Measurements from ENCODE around the gene NFATC3.

The NFATC3 gene

DNA sequence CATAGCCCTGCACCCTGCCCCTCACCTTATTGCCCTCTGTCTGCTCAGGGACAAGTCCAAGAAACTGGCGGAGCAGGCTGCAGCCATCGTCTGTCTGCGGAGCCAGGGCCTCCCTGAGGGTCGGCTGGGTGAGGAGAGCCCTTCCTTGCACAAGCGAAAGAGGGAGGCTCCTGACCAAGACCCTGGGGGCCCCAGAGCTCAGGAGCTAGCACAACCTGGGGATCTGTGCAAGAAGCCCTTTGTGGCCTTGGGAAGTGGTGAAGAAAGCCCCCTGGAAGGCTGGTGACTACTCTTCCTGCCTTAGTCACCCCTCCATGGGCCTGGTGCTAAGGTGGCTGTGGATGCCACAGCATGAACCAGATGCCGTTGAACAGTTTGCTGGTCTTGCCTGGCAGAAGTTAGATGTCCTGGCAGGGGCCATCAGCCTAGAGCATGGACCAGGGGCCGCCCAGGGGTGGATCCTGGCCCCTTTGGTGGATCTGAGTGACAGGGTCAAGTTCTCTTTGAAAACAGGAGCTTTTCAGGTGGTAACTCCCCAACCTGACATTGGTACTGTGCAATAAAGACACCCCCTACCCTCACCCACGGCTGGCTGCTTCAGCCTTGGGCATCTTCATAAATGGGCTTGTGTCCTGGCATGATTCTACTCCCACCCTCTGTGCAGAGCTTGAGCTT, 6.3 kb upstream of the NFATC3 start:
- no peak overlapping the region for H3K4me3 ChIP-seq (ENCODE audit: low read depth, low read length)
- TF ChIP-seq, protein P1, sequence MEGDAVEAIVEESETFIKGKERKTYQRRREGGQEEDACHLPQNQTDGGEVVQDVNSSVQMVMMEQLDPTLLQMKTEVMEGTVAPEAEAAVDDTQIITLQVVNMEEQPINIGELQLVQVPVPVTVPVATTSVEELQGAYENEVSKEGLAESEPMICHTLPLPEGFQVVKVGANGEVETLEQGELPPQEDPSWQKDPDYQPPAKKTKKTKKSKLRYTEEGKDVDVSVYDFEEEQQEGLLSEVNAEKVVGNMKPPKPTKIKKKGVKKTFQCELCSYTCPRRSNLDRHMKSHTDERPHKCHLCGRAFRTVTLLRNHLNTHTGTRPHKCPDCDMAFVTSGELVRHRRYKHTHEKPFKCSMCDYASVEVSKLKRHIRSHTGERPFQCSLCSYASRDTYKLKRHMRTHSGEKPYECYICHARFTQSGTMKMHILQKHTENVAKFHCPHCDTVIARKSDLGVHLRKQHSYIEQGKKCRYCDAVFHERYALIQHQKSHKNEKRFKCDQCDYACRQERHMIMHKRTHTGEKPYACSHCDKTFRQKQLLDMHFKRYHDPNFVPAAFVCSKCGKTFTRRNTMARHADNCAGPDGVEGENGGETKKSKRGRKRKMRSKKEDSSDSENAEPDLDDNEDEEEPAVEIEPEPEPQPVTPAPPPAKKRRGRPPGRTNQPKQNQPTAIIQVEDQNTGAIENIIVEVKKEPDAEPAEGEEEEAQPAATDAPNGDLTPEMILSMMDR (IDR thresholded peaks at IDR 0.05; ENCODE audit: low read depth, low read length) = no peak

DNA sequence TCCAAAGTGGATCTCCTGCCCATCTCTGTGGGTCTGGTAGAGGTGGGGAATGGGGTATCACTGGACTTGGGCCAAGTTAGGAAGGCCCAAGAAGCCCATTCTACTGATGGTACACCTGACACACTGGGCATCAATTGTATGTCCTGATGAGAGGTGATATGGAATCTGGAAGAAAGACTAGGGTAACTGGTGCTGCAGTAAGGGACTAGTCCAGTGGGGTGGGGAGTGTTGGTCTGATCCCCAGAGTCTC, 5.9 kb upstream of the NFATC3 start:
- TF ChIP-seq, protein P1 (IDR thresholded peaks at IDR 0.05; ENCODE audit: low read depth, low read length) = no peak
- H3K4me3 ChIP-seq (ENCODE audit: low read depth, low read length) = no peak overlapping the region

DNA sequence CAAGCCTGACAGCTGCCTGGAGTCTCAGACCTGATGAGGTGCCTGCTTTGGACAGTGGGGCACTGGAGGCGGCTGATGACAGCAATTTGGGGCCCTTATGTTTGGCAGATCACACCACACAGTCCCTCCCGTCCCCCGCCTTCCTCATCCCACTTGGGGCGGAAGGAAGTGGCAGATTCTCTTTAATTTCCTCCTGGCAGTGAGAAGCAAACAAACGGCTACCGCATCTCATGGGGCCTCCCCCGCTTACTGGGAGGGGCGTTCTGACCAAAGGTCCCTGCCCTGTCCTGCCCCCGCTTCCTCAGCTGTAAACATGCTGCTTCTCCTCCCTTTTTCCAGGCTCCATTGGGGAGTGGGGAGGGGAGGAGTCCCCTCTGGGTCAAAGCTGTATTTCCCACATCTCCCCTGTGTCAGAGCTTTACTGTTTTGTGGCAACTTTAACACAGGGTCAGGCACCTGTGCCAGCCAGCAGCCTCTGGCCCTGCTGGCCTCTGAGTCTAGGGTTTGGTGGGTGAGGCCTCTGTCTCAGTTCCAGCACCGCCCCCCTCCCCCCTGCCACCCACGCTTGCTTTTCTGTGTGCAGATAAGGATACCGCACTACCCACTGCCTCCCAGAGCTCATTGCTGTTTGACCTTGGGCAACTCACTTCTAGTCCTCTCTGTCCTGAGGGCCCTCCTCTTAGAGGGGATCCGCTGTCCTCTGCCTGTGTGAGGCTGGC, 5.4 kb upstream of the NFATC3 start:
- no peak overlapping the region for H3K4me3 ChIP-seq (ENCODE audit: low read depth, low read length)
- TF ChIP-seq, protein P1 (IDR thresholded peaks at IDR 0.05; ENCODE audit: low read depth, low read length) = no peak

DNA sequence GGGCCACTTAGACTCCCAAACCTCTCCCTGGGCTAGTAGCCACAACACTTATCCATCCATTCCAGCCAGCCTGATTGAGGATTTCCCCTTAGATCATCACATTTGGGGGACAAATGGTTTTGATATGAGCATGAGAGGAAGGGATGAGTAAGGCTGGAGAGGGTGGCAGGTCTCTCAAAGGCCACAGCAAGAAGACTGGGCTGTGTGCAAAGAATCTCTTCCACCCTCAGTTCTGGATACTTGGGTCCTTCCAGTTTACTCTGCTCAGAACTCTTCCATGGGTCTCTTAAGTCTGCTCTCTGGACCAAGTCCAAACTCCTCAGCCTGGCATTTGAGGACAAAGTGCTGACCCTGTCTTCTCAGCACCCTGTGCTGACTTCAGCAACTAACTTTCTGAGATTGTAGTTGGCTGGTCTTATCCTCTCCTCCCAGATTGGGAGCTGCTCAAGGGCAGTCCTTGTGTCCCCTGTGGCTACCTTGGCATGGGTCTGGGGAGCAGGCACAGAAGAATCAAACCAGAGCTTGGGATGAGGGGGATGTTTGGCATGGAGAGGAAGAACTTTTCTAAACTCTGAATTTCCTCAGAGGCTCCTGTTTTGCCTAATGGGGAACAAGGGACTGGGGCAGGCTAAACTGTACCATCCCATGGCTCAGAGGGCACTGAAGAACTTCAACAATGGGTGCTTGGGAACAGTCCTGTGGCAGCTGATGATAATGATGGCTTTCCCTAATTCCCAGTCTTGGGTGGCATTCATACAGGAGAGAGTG, 3.1 kb upstream of the NFATC3 start:
- TF ChIP-seq, protein P1 (IDR thresholded peaks at IDR 0.05; ENCODE audit: low read depth, low read length) = no peak

DNA sequence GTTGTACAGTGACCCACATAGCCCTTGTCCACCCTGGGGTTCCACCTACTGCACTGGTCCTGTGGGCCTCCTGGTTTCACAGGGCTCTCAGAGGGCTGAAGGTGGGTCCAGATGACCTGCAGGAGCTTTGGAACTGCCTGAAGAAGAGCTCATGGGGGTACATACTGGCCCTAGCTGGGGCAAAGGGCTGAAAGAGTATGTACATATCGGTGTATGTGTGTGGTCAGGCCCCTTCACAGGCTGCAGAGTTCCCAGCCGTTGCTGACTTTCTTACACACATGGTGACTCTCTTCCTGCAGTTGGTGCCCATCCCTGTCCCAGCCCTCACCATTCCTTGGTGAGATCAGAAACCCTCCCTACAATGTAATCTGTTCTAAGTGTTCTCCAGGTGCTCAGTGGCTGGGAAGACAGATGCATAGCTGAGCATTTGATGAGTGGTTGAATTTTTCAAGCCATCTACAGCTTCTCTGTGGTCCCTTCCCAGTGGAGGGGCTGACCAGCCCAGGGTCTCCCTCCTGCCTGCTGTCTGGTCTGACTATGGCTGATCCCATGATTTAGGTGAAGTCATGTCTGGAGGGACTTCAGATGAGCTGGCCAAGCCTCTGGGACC, 2.4 kb upstream of the NFATC3 start:
- TF ChIP-seq, protein P1 (IDR thresholded peaks at IDR 0.05; ENCODE audit: low read depth, low read length) = no peak
- H3K4me3 ChIP-seq (ENCODE audit: low read depth, low read length) = no peak overlapping the region

More for the DNA sequence above, 3.1 kb upstream of the NFATC3 start:
- no peak overlapping the region for H3K4me3 ChIP-seq (ENCODE audit: low read depth, low read length)

DNA sequence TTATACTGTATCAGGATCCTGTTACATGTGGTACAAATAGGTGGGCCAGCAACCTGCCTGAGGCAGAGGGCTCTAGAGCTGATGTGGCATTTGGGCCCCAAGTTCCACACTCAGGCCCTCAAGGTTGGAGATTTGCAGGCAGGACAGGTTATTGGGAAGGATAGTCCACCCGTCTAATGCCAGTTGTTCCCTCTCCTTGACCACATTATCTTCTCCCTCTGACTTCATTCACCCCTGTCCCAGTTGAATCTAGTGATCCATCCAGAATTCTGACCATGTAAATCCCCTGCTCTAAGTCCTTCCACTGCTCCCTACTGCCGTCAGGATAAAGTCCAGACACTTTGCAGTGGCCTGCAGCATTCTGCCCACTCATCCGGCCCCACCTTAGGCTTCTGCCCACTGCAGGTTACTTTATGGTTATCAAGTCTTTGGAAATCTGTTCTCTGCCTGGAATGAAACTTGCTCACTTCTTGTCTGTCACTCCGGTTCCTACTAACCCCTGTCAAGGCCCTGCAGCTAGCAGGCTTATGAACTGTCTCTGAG, 1.9 kb upstream of the NFATC3 start:
- TF ChIP-seq, protein P1 (IDR thresholded peaks at IDR 0.05; ENCODE audit: low read depth, low read length) = no peak
- no peak overlapping the region for H3K4me3 ChIP-seq (ENCODE audit: low read depth, low read length)
